RWPE2 (cell line): ENCODE results near the gene COG1.
A peak's percentile ranks its signal among the peaks of the same experiment; 100 is the strongest.

Experiments
- ATAC-seq: fragments of 200-7000 bp; cut with Tn5 transposase; 3 replicates; pipeline ENCODE4 v1.9.1; 2021; ENCODE audit warnings: low read depth
- DNase-seq: peaks from one replicate; pipeline ENCODE4 v3.0.0-alpha.2; 2020; ENCODE audit warnings: low spot score
- H3K27ac ChIP-seq: fragments of 450-650 bp; 2 replicates; pipeline ENCODE4 v1.5.1; 2017; ENCODE audit warnings: mild to moderate bottlenecking; ENCODE audit not compliant: poor library complexity, severe bottlenecking
- H3K27me3 ChIP-seq: fragments of 250-450 bp; sonication (Bioruptor Pico); 2 replicates; pipeline ENCODE4 v1.5.1; 2021; ENCODE audit warnings: mild to moderate bottlenecking, moderate library complexity; ENCODE audit not compliant: insufficient read depth, poor library complexity, severe bottlenecking
- H3K36me3 ChIP-seq: fragments of 250-450 bp; sonication (Bioruptor Pico); 2 replicates; pipeline ENCODE4 v1.5.1; 2020; ENCODE audit warnings: low read depth, mild to moderate bottlenecking, moderate library complexity
- H3K4me1 ChIP-seq: fragments of 250-450 bp; sonication (Bioruptor Pico); 2 replicates; pipeline ENCODE4 v1.5.1; 2021; ENCODE audit warnings: mild to moderate bottlenecking, moderate library complexity; ENCODE audit not compliant: insufficient read depth, poor library complexity, severe bottlenecking
- H3K4me3 ChIP-seq: fragments of 250-450 bp; sonication (Bioruptor Pico); 2 replicates; pipeline ENCODE4 v1.5.1; 2021; ENCODE audit warnings: mild to moderate bottlenecking, moderate library complexity; ENCODE audit not compliant: severe bottlenecking
- H3K9me3 ChIP-seq: fragments of 250-450 bp; sonication (Bioruptor Pico); 2 replicates; pipeline ENCODE4 v1.5.1; 2021; ENCODE audit warnings: mild to moderate bottlenecking, moderate library complexity; ENCODE audit not compliant: severe bottlenecking
- CTCF ChIP-seq: fragments of 450-650 bp; IDR thresholded peaks from one replicate; pipeline ENCODE4 v1.5.1; 2017; ENCODE audit warnings: mild to moderate bottlenecking, moderate library complexity; ENCODE audit not compliant: poor library complexity, severe bottlenecking

COG1 gene

GRCh38 chr17:73210002-73210678, 17.3 kb downstream of the COG1 start:
- Histone ChIP-seq H3K4me3 (no peak overlapping the region), H3K27me3 (no peaks in the 10 kb centered on the region), H3K9me3 (no peaks in the 10 kb centered on the region), H3K36me3 (peaks cover 71% of the 10 kb centered on the region), H3K4me1 (peaks cover 5% of the 10 kb centered on the region), H3K27ac (no peak overlapping the region)
- ATAC-seq (no peak), DNase-seq (no peak)
- TF ChIP-seq CTCF: peak; percentile 26

DNA sequence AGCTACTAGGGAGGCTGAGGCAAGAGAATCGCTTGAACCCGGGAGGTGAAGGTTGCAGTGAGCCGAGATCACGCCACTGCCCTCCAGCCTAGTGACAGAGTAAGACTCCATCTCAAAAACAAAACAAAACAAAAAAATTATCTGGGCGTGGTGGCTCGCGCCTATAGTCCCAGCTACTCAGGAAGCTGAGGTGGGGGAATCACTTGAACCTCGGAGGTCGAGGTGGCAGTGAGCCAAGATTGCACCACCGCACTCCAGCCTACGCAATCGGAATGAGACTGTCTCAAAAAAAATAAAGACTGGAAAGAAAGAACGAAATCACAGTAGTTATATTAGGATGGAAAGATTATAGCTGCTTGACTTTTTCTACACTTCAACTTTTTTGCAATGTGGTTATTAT, 18.9 kb downstream of the COG1 start:
- Histone ChIP-seq H3K36me3 (peaks cover 56% of the 10 kb centered on the region), H3K27ac (no peak overlapping the region), H3K9me3 (no peaks in the 10 kb centered on the region)

GRCh38 chr17:73214008-73214407, 21.2 kb downstream of the COG1 start:
- ATAC-seq: no peak
- no peak for DNase-seq
- no peak overlapping the region for H3K27ac ChIP-seq
- H3K27me3 ChIP-seq: no peaks in the 10 kb centered on the region
- no peak overlapping the region for H3K4me3 ChIP-seq
- no peak for TF ChIP-seq CTCF
- peaks cover 48% of the 10 kb centered on the region for H3K36me3 ChIP-seq
- no peaks in the 10 kb centered on the region for H3K9me3 ChIP-seq
- H3K4me1 ChIP-seq: peaks cover 5% of the 10 kb centered on the region

More for the DNA sequence above, 18.9 kb downstream of the COG1 start:
- DNase-seq (peak; percentile 11), ATAC-seq (no peak)
- Histone ChIP-seq H3K4me3 (no peak overlapping the region), H3K27me3 (no peaks in the 10 kb centered on the region), H3K4me1 (peaks cover 5% of the 10 kb centered on the region)
- no peak for TF ChIP-seq CTCF

GRCh38 chr17:73214851-73215250, 22.0 kb downstream of the COG1 start:
- Histone ChIP-seq H3K9me3 (no peaks in the 10 kb centered on the region), H3K27me3 (no peaks in the 10 kb centered on the region), H3K4me3 (no peak overlapping the region), H3K36me3 (peaks cover 43% of the 10 kb centered on the region), H3K4me1 (peaks cover 3% of the 10 kb centered on the region), H3K27ac (no peak overlapping the region)
- ATAC-seq (no peak), DNase-seq (no peak)
- TF ChIP-seq CTCF: no peak

DNA sequence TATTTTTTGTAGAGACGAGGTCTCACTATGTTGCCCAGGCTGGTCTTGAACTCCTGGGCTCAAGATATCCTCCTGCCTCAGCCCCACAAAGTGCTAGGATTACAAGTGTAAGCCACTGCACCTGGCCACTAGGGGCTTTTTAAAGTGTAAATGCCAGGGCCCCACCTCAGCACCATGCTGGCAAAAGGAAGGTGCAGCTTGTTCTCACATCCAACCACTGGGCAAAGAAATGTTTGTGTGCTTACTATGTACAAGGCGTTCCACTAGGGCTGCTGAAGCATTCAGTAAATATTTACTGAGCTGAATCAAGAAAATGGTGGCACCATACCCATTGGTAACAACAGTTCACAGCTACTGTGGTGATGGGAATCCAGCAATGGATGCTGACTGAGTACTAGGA, 22.6 kb downstream of the COG1 start:
- DNase-seq: no peak

More for the DNA sequence above, 22.6 kb downstream of the COG1 start:
- peaks cover 41% of the 10 kb centered on the region for H3K36me3 ChIP-seq
- H3K4me3 ChIP-seq: no peak overlapping the region
- peak; percentile 14 for TF ChIP-seq CTCF
- no peaks in the 10 kb centered on the region for H3K9me3 ChIP-seq
- no peak overlapping the region for H3K27ac ChIP-seq
- H3K27me3 ChIP-seq: no peaks in the 10 kb centered on the region
- no peaks in the 10 kb centered on the region for H3K4me1 ChIP-seq
- ATAC-seq: 0 out of 3 replicates have a peak, but pooled peaks have one; percentile 25
